GM12878 (cell line): ENCODE results near the gene RANBP17. TPM values are rescaled to one million over a fixed set of nuclear protein-coding genes. Genes with fewer than 3 reads are reported as not detected.

Source experiments
- BCL11A ChIP-seq: IDR thresholded peaks from 2 replicates; pipeline ENCODE4 v1.6.1; 2011; ENCODE audit warnings: low read depth, low read length
- CEBPB ChIP-seq, 2 experiments: fragments of 150-350 bp in 1 of 2; IDR thresholded peaks; 2 replicates each; pipeline ENCODE4 v1.6.1; 2012 to 2014; ENCODE audit warnings: low read depth in 2 of 2, low read length in 2 of 2, borderline replicate concordance in 1 of 2, inconsistent platforms in 1 of 2
- CUX1 ChIP-seq: IDR thresholded peaks from 2 replicates; pipeline ENCODE4 v1.6.1; 2012; ENCODE audit warnings: improper control_type of control experiment, low read depth, low read length; ENCODE audit not compliant: insufficient replicate concordance
- ELK1 ChIP-seq: IDR thresholded peaks from 2 replicates; pipeline ENCODE4 v1.6.1; 2012; ENCODE audit warnings: low read depth, low read length, improper control_type of control experiment
- HDAC6 ChIP-seq: fragments of 200-600 bp; sonication (generic); IDR thresholded peaks from one replicate; pipeline ENCODE4 v1.8.0; 2017; ENCODE audit warnings: antibody characterized with exemption; ENCODE audit not compliant: unreplicated experiment
- NFIC ChIP-seq: IDR thresholded peaks from 2 replicates; pipeline ENCODE4 v1.6.1; 2012; ENCODE audit warnings: low read depth, mild to moderate bottlenecking, inconsistent platforms, low read length, moderate library complexity
- PBX3 ChIP-seq: IDR thresholded peaks from 2 replicates; pipeline ENCODE4 v1.6.1; 2011; ENCODE audit warnings: mild to moderate bottlenecking, low read depth, low read length, moderate library complexity; ENCODE audit not compliant: insufficient replicate concordance
- SIN3A ChIP-seq: IDR thresholded peaks from 2 replicates; pipeline ENCODE4 v1.6.1; 2012; ENCODE audit warnings: low read depth, low read length, improper control_type of control experiment
- STAT3 ChIP-seq: IDR thresholded peaks from 2 replicates; pipeline ENCODE4 v1.6.1; 2011; ENCODE audit warnings: low read depth, low read length, improper control_type of control experiment
- polyA plus RNA-seq, 11 experiments: library from polyadenylated mRNA; depleted of rRNA in 4 of 11; unstranded in 6 of 11; stranded (reverse) in 5 of 11; fragments of >200 nt; fragmentation: Nextera tagmentation in 4 of 11; fragmentation: Illumina TruSeq in 1 of 11; extraction: Ambion mirVana in 4 of 11; extraction: Trizol in 1 of 11; gene quantifications; 1 replicate in 1 of 11; 2 replicates in 10 of 11; pipeline versions ENCODE4 v1.2.1 to v1.2.3, GENCODE V29; 2011 to 2016; ENCODE audit warnings: inconsistent platforms in 2 of 11, missing spikeins in 2 of 11, low read depth in 1 of 11
- total RNA-seq, 4 experiments: library from RNA; depleted of rRNA in 3 of 4; stranded (reverse); fragments of >200 nt in 3 of 4; fragmentation: Illumina TruSeq in 1 of 4; extraction: Trizol in 1 of 4; gene quantifications; 2 replicates each; pipeline versions ENCODE4 v1.2.1 to v1.2.3, GENCODE V29; 2013 to 2021

RANBP17 gene
- total and polyA plus RNA-seq, 10 of the 15 experiments (the other 5 are each of a cell fraction or from before 2014, with no cell fraction given), result 0.10 TPM; not detected in 9

GRCh38 chr5:171314728-171315385, 453.0 kb downstream of the RANBP17 start (continued):
- TF ChIP-seq CUX1, result no peak
- no peak for TF ChIP-seq CEBPB (IDR thresholded peaks at IDR 0.05; ENCODE audit: borderline replicate concordance in 1 of 2, low read depth in 2 of 2, low read length in 2 of 2)
- TF ChIP-seq STAT3, result no peak
- no peak for TF ChIP-seq PBX3
- no peak for TF ChIP-seq NFIC
- TF ChIP-seq BCL11A, result no peak
- no peak for TF ChIP-seq HDAC6
- TF ChIP-seq SIN3A, result no peak
- no peak for TF ChIP-seq ELK1
